Heart left ventricle (tissue), 16 donors: ENCODE measurements around the gene CHRNG. TPM values are rescaled to one million over a fixed set of nuclear protein-coding genes. Genes with fewer than 3 reads are reported as not detected.

Experiments
- ATAC-seq, 4 donors: fragments of 200-7000 bp; cut with Tn5 transposase; one replicate each; pipeline ENCODE4 v1.9.1; 2020 to 2022; ENCODE audit warnings: moderate library complexity in 4 of 4, mild to moderate bottlenecking in 3 of 4, moderate number of reproducible peaks in 1 of 4
- DNase-seq, 5 donors: peaks; one replicate each; pipeline ENCODE4 v3.0.0-alpha.2; 2020
- H3K27ac ChIP-seq, 12 donors: fragments of 200-600 bp; sonication (generic) in 4 of 12; one replicate each; pipeline versions ENCODE4 v1.5.0 to v1.8.0; 2016 to 2022; ENCODE audit warnings: mild to moderate bottlenecking in 2 of 12
- H3K27me3 ChIP-seq, 9 donors: fragments of 200-600 bp; sonication (generic) in 2 of 9; one replicate each; pipeline versions ENCODE4 v1.5.1 to v1.8.0; 2016 to 2022; ENCODE audit warnings: mild to moderate bottlenecking in 3 of 9
- H3K36me3 ChIP-seq, 9 donors: fragments of 200-600 bp; sonication (generic) in 2 of 9; one replicate each; pipeline versions ENCODE4 v1.5.0 to v1.8.0; 2018 to 2022; ENCODE audit warnings: mild to moderate bottlenecking in 2 of 9
- H3K4me1 ChIP-seq, 12 donors: fragments of 200-600 bp; sonication (generic) in 4 of 12; one replicate each; pipeline versions ENCODE4 v1.5.0 to v1.8.0; 2016 to 2022; ENCODE audit warnings: mild to moderate bottlenecking in 3 of 12
- H3K4me3 ChIP-seq, 12 donors: fragments of 200-600 bp; sonication (generic) in 4 of 12; one replicate each; pipeline versions ENCODE4 v1.5.0 to v1.8.0; 2017 to 2022; ENCODE audit warnings: mild to moderate bottlenecking in 9 of 12, moderate library complexity in 4 of 12
- H3K9me3 ChIP-seq, 12 donors: fragments of 200-600 bp; sonication (generic) in 4 of 12; one replicate each; pipeline versions ENCODE4 v1.5.0 to v1.8.0; 2016 to 2022; ENCODE audit warnings: mild to moderate bottlenecking in 1 of 12
- CTCF ChIP-seq, 12 donors: fragments of 200-600 bp; sonication (generic) in 4 of 12; IDR thresholded peaks; one replicate each; pipeline versions ENCODE4 v1.5.0 to v1.8.0; 2018 to 2022; ENCODE audit warnings: antibody characterized with exemption in 12 of 12, mild to moderate bottlenecking in 5 of 12
- POLR2A ChIP-seq, 2 donors: fragments of 450-650 bp; IDR thresholded peaks; one replicate each; pipeline ENCODE4 v1.6.1; 2017; ENCODE audit warnings: antibody characterized with exemption in 2 of 2, mild to moderate bottlenecking in 2 of 2, moderate library complexity in 2 of 2
- WGBS, 4 donors: extraction: QIAGEN DNeasy Blood & Tissue Kit in 2 of 4; methylation state at CpG; one replicate each; pipeline versions ENCODE4 v1.1.5 to v1.1.7; 2013 to 2018; 5-methylcytosine and 5-hydroxymethylcytosine counted together
- intact Hi-C, 10 donors: fragments of 100-400 bp; cut with DNase I; formaldehyde crosslinking; loops; one replicate each; pipeline versions ENCODE4 v1.11.1 to v1.14.2; 2022
- polyA plus RNA-seq, 2 donors: library from polyadenylated mRNA; stranded (reverse); fragments of 200-250 nt; gene quantifications; one replicate each; pipeline ENCODE4 v1.2.3, GENCODE V29; 2013
- total RNA-seq, 9 donors: library from RNA; depleted of rRNA in 2 of 9; stranded (reverse); fragments of >200 nt in 2 of 9; fragmentation: NEBNext Ultra II Directional in 3 of 9; extraction: Animal tissue kit (Norgen Biotek cat#: 25700) in 3 of 9; gene quantifications; one replicate each; pipeline versions ENCODE4 v1.1.0 to v1.2.4, GENCODE V29; 2016 to 2023
- donor health status: ischemic (EF 13 %, LVEDD 7.1; RV severe dilation, severe dysfunction).
- donor health status: healthy with polysubstance abuse.
- donor health status: DM: no; HTN: yes; CAD: no.
- donor health status: DM: no; HTN: no; CAD: no.
- donor health status: ischemic (EF 25% LVEDD 6.9; RV normal size, moderate dysfunction).
- donor health status: ischemic (EF 25% LVEDD 5.7; RV mildly dilated, moderate dysfunction).
- donor health status: healthy.
- donor health status: DM: yes; HTN: yes; CAD: no.
- donor health status: ischemic (EF 35%, LVEDD 5.7; RV mildly dilated, moderate dysfunction).
- donor health status: nonischemic (EF 11% LVEDD 7.7; RV severe dilation, severe dysfunction).
- donor health status: DM: yes; HTN: yes; CAD: no.
- donor health status: PGD.
- donor health status: ischemic (EF 29% LVEDD 5.4; RV normal size, mild dysfunction).
- donor health status: nonischemic (EF 23%, LVEDD 6.1; RV moderate dilation, normal function).

The CHRNG gene
- total and polyA plus RNA-seq, 11 donors, result not detected

- intact Hi-C loops, result loop anchor here in 4 of 10 donors (10.0 kb wide), 1 partner anchor 621 kb away; no protein-coding TSS in a partner anchor
- no peak within 1 kb of the TSS for H3K4me3 ChIP-seq
- peaks cover 28 to 51% (median 37%) of the 10 kb centered on the region in 9 donors for H3K27me3 ChIP-seq
- ATAC-seq (peak; percentile 29 to 68 (median 46)), DNase-seq (peak in 3 of 5 donors; percentile 37 to 57 (median 50))
- H3K9me3 ChIP-seq, result no peaks in the 10 kb centered on the region
- no peak within 1 kb of the TSS for H3K27ac ChIP-seq
- peaks cover 0 to 44% (median 21%) of the 10 kb centered on the region in 12 donors for H3K4me1 ChIP-seq
- WGBS, 4 donors, result 9 to 29% (median 13%) methylated on average over 10 to 18 of the region's 18 CpGs
- H3K36me3 ChIP-seq, result no peaks in the 10 kb centered on the region
- no peak for TF ChIP-seq CTCF (IDR thresholded peaks at IDR 0.05)
- no peak for TF ChIP-seq POLR2A (IDR thresholded peaks at IDR 0.05)
Measured at GRCh38 chr2:232525791-232526371, 13.6 kb upstream of the CHRNG start, which contains the start of gene CHRND. CHRND (plus strand) TSS chr2:232526160; CDS start chr2:232526216, 56 bp downstream.

- DNase-seq (peak in 1 of 5 donors; percentile 37), ATAC-seq (no peak)
- Histone ChIP-seq H3K4me3 (no peak overlapping the region), H3K9me3 (no peaks in the 10 kb centered on the region), H3K36me3 (no peaks in the 10 kb centered on the region), H3K27me3 (peaks cover 24 to 45% (median 35%) of the 10 kb centered on the region in 9 donors), H3K4me1 (peaks cover 0 to 44% (median 21%) of the 10 kb centered on the region in 12 donors), H3K27ac (no peak overlapping the region)
- intact Hi-C loops, result loop anchor here in 4 of 10 donors (10.0 kb wide), 1 partner anchor 622 kb away; no protein-coding TSS in a partner anchor
- TF ChIP-seq CTCF (IDR thresholded peaks at IDR 0.05), result no peak
- TF ChIP-seq POLR2A (IDR thresholded peaks at IDR 0.05), result no peak
- 60 to 76% (median 67%) methylated on average over 11 to 13 of the region's 13 CpGs for WGBS, 4 donors
Measured at GRCh38 chr2:232526372-232526941, 13.0 kb upstream of the CHRNG start.

GRCh38 chr2:232527905-232528470 is 11.5 kb upstream of the CHRNG start:
- peaks cover 13 to 30% (median 20%) of the 10 kb centered on the region in 9 donors for H3K27me3 ChIP-seq
- ATAC-seq (no peak), DNase-seq (peak in 2 of 5 donors; percentile 10 to 34)
- peaks cover 0 to 30% (median 12%) of the 10 kb centered on the region in 12 donors for H3K4me1 ChIP-seq
- H3K9me3 ChIP-seq, result no peaks in the 10 kb centered on the region
- intact Hi-C loops, result loop anchor here in 4 of 10 donors (10.0 kb wide), 1 partner anchor 623 kb away; no protein-coding TSS in a partner anchor
- H3K27ac ChIP-seq, result no peak overlapping the region
- H3K36me3 ChIP-seq, result no peaks in the 10 kb centered on the region
- TF ChIP-seq POLR2A (IDR thresholded peaks at IDR 0.05) (no peak), CTCF (IDR thresholded peaks at IDR 0.05) (no peak)
- no peak overlapping the region for H3K4me3 ChIP-seq
- 56 to 74% (median 67%) methylated on average over 3 to 6 of the region's 6 CpGs for WGBS, 4 donors
